ENCODE data around the gene CCDC69. TPM values are rescaled to one million over a fixed set of nuclear protein-coding genes. Genes with fewer than 3 reads are reported as not detected.
"Not testable (repeated sequence)": the region's sequence is repeated elsewhere in the genome, so short reads cannot be mapped to it uniquely, and the experiment has no call there.

Gene CCDC69
- total RNA-seq, 1 donor from 2014 or later: 53.4 TPM

DNA sequence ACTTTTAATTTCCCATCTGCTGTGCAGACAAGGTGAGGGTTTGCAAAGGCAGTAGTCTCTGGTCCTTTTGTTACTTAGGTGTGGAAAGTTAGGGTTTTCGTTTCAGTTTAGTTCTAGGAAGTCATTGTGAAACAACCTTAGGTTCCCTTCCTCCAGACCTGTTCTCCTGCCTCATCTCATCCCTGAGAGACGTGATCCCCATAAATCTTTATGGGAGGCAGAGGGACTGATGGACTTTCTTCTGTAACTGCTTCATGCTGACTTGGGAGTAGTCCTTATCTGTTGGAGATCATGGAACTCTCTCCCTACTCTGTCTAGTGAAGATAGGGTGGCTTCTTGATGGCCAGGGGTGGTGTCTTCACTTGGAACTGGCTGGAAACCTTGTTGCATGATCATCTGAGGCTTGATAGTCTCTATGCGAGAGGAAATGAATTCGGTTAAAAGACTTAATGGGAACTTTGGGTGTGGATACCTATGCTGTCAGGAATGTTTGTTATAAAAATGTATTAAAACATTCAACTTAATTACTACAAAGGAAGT, 21.9 kb upstream of the CCDC69 start:
- no peak for DNase-seq (ENCODE audit: low spot score)

DNA sequence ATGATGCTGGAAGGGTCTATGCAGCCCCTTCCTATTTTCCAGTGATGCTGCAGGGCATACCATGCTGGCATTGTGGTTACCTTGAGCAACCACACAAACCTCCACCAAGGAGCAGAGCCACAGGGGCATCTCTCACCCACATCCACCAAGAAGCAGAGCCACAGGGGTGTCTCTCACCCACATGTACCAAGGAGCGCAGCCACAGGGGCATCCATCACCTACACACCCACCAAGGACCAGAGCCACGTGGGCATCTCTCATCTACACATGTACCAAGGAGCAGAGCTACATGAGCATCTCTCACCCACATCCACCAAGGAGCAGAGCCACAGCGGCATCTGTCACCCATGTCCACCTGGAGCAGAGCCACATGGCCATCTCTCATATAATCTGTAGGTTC, 20.3 kb upstream of the CCDC69 start:
- DNase-seq (ENCODE audit: low spot score): no peak

DNA sequence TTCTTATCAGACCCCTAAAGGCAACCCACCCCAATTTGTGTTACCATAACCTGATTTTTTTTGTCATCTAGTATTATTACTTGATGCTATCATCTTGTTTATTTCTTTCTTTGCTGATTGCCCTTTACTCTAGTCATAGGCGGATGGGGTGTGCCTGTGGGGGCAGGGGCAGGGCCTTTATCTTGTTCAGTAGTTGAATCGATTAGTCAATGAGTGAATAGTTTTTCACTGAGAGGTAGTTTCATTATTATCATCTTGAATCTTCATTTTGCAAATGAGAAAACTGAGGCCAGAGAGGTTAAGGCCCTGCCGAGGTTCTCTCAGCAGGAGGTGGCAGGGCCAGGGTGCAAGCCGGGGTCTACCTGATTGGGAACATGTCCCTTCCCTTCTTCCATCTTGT, 19.7 kb upstream of the CCDC69 start:
- no peak for DNase-seq (ENCODE audit: low spot score)

DNA sequence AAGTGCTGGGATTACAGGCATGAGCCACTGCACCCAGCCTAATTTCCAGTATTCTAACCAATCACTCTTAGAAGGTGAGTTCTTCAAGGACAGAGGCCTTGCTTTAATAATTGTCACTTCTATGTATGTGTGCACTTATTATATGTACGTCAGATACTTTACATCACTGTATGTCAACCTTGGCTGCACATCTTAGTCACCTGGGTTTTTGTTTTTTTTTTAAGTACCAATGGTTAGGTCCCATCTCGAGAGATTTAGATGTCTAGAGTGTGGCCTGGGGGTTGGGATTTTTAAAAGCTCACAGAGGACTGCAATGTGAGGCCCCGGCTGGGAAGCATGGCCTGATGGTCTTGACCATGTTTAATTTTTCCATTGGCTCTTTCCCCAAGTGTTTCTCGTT, 19.2 kb upstream of the CCDC69 start:
- no peak for DNase-seq (ENCODE audit: low spot score)

DNA sequence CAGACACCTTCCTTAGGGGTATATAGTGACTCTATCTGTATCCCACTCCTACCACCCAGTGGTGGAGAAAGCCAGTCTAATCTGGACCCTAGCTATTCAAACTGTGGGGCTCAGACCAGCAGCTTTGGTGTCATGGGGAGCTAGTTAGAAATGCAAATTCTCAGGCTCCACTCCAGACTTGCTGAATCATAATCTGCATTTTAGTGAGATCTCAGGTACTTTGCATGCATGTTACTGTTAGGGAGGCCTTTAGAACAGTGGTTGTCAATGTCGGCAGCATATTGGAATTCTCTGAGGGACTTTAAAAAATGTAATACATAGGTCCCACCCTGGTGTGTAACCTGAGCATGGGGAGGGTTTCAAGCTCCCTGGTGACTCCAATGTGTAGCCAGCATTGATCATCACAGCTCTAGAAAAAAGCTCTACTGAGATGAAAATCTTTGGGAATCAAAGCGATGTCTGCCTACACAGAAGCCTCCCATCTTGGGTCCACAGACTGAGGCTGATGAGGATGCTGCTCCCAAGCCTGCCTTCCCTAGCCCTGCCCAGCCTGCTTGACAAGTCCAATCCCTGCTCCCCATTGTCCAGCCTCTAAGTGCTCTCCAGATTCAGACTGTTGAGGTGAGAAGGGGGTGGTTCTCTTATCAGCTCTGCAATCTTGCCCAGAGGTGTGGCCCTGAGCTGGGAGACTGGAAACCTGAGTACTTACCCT, 17.2 kb upstream of the CCDC69 start:
- no peak for DNase-seq (ENCODE audit: low spot score)

DNA sequence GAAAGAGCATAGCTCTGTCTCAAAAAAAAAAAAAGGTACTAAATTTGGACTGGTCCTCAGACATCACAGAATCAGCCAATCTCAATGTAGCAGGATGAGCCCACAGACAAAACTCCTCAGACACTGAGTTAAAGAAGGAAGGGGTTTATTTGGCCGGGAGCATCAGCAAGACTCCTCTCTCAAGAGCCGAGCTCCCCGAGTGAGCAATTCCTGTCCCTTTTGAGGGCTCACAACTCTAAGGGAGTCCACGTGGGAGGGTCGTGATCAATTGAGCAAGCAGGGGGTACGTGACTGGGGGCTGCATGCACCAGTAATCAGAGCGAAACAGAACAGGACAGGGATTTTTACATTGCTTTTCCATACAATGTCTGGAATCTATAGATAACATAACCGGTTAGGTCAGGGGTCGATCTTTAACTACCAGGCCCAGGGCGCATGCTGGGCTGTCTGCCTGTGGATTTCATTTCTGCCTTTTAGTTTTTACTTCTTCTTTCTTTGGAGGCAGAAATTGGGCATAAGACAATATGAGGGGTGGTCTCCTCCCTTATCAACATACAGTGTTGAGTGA, 16.5 kb upstream of the CCDC69 start:
- not testable (repeated sequence) for DNase-seq (ENCODE audit: low spot score)

DNA sequence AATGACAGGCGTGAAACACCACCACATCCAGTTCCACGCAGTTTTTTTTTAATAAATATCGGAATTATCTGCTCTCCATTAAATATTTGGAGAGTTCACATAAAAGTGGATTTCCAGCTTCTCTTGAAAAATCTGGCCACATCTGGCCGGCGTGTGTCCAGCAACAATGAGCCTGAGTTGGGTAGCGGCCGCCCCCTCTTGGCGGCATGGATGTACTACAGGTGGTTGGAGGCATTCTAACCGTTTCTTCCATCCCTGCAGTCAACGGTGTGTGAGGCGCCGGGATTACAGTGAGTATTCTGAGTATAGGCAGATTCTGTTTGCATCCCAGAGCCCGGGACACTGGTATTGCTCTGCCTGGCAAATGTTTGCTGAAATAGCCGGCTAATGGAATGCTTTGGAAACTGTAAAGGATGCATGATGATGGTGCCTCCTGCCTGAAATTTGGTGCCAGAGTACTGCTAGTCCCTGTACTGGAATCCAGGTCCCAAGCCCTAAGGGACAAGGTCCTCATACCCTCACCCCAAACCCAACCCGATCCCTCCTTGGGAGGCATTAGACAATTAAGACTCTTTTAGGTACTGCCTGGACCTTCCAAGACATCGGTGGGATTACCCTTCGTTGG, 15.5 kb upstream of the CCDC69 start:
- peak; percentile 87 for DNase-seq (ENCODE audit: low spot score)

DNA sequence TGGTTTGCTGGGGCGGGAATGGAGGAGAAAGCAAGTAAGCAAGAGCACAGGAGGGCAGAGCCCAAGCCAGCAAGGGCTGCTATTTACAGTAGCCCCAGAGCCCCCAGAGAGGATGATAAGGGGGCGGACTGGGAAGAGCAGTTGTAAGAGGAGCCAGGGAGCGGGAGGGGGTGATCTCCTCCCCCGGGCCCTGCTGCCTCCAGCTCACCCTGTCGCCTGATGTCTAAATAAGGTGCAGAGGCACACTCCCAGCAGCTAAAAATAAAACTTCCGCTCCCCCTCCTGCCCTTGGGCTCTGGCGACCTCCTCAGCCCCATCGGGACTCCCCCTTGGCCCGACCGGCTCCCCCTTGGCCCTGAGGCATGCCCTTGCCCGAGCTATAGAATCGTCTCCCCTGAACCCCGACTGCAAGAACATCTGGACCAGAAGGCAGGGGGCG, 14.4 kb upstream of the CCDC69 start:
- DNase-seq (ENCODE audit: low spot score): no peak

DNA sequence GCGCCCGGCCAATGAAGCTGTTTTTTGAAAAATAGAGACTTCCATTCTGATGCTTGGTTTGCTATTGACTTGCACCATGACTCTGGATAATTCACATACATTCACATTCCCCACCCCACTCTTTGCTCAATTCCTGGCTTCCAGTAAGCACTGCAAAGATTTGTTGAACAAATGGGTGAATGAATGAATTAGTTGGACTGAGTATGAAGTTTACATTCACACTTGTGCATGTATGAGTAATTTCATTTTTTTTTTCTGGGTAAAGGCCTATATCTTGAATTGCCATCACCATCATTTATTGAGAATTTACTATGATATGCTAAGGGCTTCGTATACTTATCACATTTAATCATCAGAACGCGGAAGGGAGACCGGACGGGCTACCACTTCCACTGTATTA, 13.8 kb upstream of the CCDC69 start:
- no peak for DNase-seq (ENCODE audit: low spot score)

DNA sequence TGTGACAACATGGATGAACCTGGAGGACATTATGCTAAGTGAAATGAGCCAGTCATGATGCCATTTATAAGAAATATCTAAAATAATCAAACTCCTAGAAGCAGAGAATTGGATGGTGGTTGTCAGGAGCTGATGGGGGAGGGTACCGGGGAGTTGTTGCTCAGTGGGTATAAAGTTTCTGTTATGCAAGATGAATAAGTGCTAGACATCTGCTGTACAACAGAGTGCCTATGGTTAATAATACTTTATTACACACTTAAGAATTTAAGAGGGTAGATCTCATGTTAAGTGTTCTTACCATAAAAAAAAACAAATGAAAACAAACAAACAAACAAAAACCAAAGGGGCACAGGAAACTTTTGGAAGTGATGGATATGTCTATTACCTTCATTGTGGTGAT, 13.0 kb upstream of the CCDC69 start:
- DNase-seq (ENCODE audit: low spot score): no peak

DNA sequence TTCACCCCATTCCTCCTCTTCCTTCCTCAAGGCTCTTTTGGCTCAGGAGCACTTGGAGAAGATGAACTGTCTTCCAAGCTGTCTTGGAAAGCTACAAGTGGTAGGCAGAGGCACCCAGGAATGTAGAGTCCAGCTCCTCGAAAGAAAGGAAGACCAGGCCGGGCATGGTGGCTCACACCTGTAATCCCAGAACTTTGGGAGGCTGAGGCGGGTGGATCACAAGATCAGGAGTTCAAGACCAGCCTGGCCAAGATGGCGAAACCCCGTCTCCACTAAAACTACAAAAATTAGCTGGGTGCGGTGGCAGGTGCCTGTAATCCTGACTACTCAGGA, 11.3 kb upstream of the CCDC69 start:
- not testable (repeated sequence) for DNase-seq (ENCODE audit: low spot score)

DNA sequence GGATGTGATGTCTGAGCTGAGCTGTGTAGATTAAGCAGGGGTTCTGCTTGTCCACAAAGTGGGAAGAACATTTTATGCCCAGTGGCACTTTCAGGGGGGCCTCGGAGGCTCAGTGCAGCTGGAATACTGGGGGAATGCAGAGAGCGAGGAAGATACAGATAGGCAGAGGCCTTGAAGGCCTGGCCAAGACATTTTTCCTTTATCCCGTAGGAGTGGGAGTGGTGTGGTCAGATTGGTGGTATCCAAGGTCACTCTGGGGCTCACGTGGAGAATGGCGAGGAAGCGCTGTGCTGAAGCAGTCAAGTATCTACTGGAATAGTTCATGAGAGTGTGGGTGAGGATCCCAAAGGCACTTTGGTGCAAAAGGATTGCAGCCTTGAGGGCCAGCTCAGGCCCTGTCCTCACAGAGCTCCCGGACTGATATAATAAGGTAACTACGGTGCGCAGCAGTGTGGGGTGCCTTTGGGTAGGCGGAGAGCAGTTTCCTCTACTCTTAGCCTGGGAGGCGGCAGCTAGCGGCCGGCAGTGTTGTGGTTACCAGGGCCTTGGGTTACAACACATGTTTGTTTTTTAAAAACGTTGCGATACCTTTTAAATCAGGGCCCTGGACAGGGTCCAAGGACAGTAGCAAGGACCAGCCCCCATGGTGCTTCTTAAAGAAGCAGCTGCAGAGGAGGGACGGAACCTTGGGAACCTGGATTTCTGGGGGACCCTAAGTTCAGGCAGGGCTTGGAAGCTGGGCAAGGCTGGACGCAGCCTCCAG, 10.8 kb upstream of the CCDC69 start:
- peak; percentile 70 for DNase-seq (ENCODE audit: low spot score)

DNA sequence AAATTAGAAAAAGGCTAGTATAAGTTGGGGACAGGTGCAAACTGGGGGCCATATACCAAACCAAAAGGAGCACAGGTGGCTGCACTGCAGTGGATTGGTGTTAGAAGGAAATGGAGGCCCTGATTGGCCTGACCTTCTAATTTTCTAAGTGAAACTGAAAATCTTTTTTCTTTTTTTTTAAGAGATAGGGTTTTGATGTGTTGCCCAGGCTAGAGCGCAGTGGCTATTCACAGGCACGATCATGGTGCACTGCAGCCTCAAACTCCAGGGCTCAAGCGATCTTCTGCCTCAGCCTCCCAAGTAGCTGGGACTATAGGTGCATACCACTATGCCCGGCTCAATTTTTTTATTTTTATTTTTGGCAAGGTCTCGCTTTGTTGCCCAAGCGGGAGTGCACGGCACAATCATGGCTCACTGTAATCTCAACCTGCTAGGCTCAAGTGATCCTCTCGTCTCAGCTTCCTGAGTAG, 9.8 kb upstream of the CCDC69 start:
- no peak for DNase-seq (ENCODE audit: low spot score)

DNA sequence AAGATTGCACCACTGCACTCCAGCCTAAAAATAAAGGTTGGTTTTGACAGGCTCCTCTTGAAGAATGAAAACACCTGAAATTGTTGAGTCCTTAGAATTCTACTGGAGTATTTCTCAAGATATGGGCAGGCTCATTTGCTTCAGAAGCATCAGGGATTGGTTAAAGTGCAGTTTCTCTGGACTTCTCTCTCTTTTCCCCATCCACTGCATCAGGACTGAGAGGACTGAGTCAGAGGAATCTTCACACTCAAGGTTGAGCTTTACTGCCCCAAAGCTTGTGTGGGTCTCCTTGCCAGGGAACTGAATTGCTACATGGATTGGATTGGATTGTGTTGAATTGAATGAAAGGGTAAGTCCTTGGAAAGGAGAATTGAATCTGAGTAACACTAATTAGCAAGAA, 7.5 kb upstream of the CCDC69 start:
- DNase-seq (ENCODE audit: low spot score): no peak

DNA sequence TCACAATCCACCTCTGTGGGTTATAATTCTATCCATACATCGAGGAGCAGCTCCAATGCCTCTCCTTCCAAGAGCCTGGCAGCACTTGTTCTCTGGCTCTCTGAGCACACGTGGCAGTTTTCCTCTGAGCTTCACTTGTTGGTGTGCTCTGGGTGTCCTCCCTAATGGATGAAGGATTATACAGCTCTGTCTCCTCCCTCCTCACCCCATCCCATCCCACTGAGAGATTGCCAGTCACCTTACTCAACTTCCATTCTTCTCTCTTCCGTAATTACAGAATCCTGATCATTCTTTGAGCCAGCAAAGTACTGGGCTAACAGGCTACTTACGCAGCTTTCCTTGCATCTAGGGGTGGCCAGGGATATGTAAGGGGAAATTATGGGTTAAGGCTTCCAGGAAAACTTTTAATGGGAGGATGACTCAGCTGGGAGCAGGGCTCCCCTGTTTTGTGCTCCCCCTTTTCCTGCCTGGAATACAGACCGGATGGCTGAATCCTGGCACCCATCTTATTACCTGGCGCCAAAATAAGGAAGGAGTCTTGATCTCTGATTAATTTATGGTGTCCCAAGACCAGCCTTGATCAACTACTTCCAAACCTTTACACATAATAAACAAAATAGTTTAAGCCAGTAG, 6.3 kb upstream of the CCDC69 start:
- DNase-seq (ENCODE audit: low spot score): no peak

DNA sequence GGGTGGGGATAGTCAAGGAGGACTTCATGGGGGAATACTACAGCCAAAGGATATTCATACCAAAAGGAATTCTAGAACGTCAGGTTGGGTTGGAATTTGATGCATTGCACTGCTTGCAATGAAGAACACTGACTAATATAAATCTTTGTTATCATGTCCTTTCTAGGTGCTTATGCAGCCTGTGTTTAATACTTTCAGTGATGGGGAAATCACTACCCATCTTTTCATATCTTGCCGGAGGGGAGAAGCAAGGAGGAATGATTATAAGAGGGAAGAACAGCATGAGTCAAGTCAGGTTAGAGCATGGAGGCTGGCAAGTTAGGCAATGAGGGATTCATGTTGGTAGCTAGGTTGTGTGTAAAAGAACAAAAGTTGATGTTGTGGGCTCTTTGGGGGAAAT, 5.1 kb upstream of the CCDC69 start:
- no peak for DNase-seq (ENCODE audit: low spot score)

DNA sequence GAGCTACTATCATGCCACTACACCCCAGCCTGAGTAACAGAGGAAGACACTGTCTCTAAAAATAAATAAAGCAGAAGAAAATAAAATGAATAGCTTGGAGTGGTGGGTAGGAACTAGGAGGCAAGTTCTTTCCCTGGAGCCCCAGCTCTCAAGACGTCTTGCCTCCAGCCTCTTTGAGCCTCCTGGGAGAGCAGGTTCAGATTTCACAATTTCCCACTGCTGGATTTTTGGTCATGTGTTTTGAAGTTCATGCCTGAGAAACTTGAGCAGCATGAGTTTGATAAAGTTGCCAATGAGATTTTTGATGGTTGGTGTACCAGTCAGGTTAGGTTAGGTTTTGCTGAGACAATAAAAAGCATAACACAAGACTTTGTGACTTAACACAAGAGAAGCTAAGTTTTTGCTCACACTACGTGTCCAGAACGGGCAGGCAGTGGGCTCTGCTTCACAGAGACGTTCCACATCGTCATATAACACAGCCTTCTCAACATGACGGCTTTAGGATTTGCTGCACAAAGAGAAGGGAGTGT, 4.1 kb upstream of the CCDC69 start:
- DNase-seq (ENCODE audit: low spot score): no peak

DNA sequence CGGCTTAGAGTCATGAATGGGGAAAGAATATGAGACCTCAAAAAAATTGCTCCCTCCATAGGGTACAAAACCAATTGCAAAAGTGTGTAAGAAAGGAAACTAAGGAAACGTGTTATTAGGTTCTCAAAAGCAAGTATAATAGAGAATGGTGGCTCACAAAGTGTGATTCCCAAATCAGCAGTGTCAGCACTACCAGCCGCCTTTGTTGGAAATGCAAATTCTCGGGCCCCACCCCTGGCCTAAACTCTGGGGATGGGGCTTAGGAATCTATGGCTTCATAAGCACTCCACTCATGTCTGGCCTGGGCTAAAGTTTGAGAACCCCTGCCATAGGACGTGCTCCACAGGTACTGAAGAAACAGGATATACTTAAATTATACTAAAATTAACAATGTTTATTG, 1.6 kb upstream of the CCDC69 start:
- no peak for DNase-seq (ENCODE audit: low spot score)

DNA sequence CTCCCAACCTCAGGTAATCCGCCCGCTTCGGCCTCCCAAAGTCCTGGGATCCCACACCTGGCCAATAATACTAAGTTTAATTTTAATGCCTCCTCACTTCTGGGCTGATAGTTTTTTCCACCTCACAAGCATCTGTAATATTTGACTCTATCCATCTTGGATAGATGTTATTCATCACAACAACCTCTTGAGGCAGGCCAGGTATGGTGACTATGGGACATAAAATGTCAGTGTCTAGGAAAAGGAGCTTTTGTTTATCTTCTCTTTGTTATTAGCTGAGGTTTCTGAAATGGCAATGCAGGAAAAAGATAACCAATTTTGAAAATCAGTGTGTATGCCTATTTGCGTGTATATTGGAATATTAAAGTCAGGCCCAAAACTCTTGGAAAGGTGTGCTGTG, 1.2 kb upstream of the CCDC69 start:
- no peak for DNase-seq (ENCODE audit: low spot score)

DNA sequence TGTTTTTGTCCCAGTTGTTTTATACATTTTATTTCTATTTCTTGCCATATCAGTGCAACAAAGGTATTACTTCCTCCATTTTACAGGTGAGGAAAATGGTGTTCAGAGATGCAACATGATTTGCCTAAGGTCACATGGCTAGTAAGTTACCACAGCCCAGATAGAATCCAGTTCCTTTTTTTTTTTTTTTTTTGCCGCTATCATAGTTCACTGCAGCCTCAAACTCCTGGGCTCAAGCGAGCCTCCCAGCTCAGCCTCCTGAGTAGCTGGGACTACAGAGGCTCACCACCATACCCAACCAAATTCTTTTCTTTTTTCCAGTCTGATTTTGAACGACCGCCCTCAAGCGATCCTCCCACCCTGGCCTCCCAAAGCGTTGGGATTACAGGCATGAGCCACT, 480 bp upstream of the CCDC69 start:
- DNase-seq (ENCODE audit: low spot score): no peak

DNA sequence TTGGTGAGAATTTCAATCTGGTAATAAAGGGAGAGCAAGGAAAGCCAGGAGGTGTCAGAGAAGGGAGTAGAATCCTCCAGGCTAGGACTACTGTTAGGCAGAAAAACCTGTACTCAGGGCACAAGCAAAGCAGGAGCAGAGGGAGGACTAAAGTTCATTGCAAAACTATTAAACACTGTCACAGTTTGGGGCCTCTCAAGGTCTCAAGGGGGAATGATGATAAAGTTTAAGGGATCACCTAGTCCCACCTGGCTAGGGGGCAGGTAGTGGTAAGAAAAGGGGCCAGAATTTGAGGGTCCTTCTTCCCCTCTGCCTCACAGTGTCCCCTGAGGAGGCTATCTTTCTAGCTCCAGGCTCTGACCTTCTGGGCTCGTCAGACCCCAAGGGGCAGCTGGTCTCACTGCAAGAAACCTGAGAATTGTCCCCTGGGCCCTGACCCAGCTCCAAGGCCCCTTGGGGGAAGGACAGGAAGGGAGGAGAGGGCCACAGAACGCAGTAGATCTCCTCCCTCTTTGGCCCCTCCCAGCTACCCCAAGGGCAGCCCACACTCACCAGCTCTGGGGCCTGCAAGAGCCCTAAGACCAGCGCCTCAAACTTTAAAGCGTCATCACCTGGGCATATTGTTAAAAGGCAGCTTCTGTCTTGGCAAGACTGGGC, 974 bp downstream of the CCDC69 start:
- no peak for DNase-seq (ENCODE audit: low spot score)

Data from ureter (tissue), 1 donor.